NCI-H2227 treated with DMSO at 0.1 percent for 48 hours (cell line): Measurements from ENCODE around the gene MEOX2.

Source experiments
- DNase-seq: peaks from one replicate; lab custom pipeline; 2025; lab: John Stamatoyannopoulos, UW

The MEOX2 gene

GRCh38 chr7:15610503-15610902 is 76.0 kb downstream of the MEOX2 start:
- no peak for DNase-seq

- DNase-seq: no peak
These were observed 77.2 kb downstream of the MEOX2 start for GRCh38 chr7:15609287-15609686.

DNA sequence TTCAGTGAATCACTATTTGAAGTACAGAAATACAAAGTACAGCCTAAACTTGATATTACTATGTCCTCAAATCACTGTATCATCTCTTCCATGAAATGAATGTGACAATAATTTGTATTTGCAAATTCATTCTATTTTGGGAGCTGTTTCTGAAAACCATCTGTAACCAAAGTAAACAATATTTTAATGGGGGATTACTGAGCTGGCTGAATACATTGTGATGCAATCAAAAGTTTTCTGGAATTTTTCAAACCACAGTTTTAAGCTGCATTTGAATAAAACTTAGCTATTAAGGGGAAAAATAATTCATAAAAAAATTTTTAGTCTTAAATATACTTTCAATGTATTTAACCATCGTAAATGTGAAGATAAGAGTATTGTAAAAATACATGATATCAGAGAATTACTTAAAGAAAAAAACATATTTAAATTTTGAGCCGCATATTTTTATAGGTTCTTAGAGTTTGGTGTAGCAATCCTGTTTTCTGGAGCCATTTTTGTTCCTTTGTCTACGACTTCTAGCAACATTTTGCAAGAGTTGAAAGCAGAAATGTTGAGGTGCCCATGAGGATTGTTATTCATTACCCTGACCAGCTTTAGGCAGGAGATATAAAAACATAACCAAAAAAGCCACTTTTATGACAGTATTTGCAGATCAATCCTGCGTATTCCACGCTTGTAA is 78.8 kb downstream of the MEOX2 start:
- DNase-seq: no peak

DNA sequence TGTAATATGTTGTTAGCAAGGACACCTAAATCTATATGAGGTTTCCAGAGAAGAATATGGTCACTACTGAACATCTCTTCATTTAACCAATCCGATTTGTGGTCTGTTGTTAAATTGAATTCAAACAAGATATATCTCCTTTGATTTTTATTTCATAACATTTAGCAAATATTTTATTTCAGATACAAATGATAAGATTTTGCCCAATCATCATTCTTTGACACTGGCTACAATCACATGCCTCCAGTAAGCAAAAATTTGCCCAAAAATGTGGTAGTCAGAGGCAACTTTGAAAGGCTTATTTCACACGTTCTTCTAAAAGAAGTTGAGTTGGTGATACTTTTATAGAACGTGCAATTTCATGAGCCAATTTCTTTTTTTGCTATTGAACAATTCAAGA is 79.9 kb downstream of the MEOX2 start:
- no peak for DNase-seq

- no peak for DNase-seq
These were observed 82.3 kb downstream of the MEOX2 start for GRCh38 chr7:15604166-15604565.

DNA sequence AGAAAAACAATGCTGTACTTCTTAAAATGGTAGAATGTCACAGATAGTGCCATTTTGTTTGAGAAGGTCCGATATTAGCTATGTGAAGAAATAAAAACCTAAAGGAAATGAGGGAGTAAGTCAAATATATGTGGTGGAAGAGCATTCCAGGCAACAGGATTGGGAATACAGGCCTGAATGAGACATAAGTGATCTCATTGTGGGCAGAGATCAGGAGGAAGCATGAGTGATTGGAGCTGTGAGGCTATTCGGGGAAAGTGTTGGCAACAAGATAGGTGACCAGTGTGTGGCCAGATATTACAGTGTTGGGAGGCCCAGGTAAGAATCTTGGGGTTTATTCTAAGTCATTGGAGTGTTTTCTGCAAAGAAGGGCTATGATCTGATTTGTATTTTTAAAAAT is 83.4 kb downstream of the MEOX2 start:
- no peak for DNase-seq

- DNase-seq: no peak
These were observed 84.2 kb downstream of the MEOX2 start for GRCh38 chr7:15602236-15602635.

DNA sequence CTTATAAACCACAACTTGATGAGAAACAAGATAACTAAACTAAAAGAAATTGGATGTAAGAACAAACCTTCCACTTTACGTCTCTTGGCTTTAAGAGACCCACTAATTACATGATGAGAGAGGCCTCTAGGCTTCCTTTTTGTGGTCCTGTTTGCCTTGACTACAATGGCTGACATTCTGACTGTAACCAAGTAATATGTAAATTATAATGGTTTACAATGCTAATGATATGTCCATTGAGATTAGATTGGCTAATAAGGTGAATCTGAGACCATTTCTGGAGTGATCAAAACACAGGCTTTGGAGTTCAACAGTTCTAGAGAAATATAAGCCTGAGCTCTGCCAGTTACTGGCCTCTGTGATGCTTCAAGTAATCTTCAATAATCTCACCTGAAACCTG is 85.3 kb downstream of the MEOX2 start:
- no peak for DNase-seq

DNA sequence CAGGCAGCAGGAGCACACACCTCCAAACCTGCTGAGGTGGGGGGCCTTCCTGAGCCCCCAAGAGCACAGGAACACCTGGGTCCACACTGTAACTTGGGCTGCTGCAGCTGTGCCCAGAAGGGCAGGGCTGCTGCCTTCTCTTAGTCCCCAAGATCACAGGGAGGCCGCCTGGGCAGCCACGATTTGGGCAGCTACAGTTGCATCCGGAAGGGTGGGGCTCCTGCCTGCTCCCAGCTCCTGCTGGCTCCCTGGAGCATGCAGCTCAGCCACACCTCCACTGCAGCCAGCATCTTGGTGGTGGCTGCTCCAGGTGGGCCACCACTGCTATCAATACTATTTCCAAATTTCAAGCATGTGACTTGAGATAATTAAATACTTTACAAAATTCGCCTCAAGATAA is 86.2 kb downstream of the MEOX2 start:
- no peak for DNase-seq

GRCh38 chr7:15594461-15594860 is 92.0 kb downstream of the MEOX2 start:
- no peak for DNase-seq

DNA sequence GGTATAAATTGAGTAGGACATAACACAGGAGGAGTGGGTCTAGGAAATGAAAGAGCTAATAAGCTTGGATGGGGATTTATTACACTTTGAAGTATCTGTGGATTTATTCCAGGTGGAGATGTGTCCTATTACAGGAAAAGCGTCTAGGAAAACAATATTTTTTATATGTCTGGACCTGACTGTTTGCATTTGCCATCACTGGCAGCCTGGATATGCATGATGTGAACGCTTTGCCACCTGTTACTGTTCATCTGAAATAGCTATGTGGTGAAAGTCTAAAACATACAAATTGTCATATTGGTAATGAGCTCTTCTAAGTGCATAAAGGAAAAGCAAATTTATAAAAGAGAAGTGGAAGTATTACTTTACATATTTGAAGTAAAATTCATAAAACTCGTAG is 93.1 kb downstream of the MEOX2 start:
- no peak for DNase-seq

GRCh38 chr7:15586266-15586665 is 100.2 kb downstream of the MEOX2 start:
- no peak for DNase-seq

DNA sequence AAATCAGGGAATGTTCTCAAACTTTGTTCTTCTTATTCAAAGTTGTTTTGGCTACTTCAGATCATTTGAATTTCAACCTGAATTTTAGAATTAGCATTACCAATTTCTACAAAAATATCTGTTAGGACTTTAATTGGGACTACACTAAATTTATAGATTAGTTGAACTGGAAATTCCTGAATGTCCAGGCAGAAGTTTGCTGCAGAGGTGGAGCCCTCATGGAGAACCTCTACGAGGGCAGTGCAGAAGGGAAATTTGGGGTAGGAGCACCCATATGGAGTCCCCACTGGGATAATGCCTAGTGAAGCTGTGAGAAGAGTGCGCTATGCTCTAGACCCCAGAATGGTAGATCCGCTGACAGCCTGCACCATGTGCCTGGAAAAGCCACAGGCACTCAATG is 101.9 kb downstream of the MEOX2 start:
- DNase-seq: no peak

DNA sequence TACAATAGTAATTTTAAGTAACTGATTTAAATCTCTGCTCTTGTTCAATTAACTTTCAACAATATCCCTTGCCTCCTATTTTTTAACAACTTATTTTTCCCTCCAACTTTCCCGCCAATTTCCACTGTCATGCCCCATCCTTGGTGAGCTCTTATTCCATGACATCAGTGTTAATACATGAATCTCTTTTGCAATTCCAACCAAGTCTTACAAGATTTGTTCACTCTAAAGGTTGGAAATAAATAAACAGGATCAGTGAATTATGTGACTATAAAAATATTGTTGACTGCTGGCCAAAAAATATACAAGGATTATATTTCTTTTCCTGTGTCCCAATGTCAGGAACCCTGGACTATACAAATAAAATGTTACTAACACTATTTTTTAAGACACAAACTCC is 103.7 kb downstream of the MEOX2 start:
- no peak for DNase-seq

- DNase-seq: no peak
These were observed 105.0 kb downstream of the MEOX2 start for GRCh38 chr7:15581352-15581951.

DNA sequence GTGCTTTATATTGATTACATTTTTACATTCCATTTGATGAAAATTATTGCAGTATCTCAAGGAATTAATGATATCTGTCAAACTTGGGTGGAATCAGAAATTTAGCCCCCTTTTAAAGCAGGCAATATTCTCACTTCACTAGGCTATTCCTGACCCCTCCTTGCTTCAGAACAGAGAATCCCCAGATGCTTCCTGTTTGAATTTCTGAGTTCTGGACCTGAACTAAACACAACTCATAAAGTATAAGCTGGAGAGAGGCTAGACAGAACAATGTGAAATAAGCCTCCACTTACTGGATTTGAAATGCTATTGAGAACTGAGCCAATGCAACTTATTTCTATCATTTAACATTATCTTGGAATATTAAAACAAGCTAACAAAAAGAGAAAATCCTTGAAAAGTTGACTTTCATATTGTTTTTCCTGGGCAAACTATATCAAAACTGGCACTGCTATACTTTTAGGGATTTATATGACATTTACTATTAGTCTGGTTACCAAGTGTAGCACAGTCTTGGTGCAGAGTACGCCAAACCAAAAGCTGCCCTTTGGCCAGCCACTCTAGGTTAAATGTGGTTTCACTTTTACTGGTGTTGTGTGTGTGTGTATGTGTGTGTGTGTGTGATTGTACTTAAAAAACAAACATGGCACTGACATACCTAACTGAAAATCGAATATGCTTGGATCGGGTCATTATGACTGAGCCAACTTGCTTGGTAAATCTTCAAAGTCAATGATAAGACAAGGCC is 105.7 kb downstream of the MEOX2 start:
- no peak for DNase-seq

GRCh38 chr7:15577600-15577999 is 108.9 kb downstream of the MEOX2 start:
- no peak for DNase-seq

DNA sequence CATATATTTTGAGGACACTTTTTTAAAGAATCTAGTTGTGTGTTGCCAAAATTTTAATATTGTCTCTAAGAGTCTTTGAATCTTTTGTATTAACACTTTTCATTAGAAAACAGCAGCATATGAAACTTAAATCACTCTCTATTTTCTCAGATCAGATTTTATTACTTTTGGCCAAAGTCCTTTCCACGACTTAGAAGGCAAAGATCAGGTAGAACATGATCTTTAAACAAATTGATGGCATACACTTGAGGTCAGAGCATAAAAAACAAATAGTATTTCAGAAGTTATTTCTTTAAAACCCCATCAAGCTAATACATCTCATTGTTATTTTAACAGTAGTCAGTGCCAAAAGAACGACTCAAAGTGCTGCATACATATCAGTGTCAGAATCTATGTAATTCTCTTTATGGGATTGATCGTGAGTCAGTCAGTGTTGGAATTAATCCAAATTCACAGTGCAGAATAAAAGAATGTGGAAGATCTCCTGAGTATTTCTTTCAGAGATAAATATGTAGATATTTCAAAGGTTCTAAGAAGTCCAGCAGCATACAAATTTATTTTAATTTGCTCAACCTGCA is 115.1 kb downstream of the MEOX2 start:
- no peak for DNase-seq

DNA sequence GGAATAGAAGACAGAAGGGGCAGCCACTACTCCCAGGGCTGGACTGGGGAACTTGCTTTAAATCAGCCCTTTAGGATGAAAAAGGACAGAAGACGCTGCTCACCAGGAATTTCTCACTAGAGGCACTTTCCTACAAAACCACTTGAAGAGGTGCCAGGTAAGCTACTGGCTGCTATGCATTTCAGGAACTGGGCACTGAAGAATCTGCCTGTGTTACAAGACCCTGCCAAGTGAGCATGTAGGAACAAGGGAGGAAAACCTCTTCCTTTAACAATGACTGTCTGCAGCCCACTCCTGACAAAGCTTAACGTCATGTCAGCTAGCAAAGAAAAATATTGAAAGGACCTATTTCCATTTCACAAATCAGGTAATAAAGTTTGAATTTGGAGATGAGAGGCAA is 118.8 kb downstream of the MEOX2 start:
- DNase-seq: no peak

GRCh38 chr7:15567036-15567435 is 119.4 kb downstream of the MEOX2 start:
- no peak for DNase-seq

DNA sequence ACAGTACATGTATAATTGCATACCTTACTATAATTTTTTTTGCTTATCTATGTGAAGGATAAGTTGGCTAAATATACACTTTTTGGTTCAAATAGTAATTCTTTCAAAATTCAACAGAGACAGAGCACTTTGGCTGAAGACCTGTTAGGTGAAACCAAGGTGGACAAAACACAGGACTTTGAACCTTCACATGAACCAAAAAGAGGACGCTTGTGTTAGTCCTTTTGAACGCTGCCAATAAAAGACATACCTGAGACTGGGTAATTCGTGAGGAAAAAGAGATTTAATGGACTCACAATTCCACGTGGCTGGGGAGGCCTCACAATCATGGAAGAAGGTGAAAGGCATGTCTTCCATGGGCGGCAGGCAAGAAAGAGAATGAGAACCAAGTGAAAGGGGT is 120.0 kb downstream of the MEOX2 start:
- DNase-seq: no peak

- DNase-seq: no peak
These were observed 124.6 kb downstream of the MEOX2 start, which contains the start of gene AGMO for GRCh38 chr7:15561835-15562234. Gene AGMO, minus strand, starts transcription at chr7:15562015.
